Measurements from ENCODE around the gene SDK2.

The SDK2 gene

DNA sequence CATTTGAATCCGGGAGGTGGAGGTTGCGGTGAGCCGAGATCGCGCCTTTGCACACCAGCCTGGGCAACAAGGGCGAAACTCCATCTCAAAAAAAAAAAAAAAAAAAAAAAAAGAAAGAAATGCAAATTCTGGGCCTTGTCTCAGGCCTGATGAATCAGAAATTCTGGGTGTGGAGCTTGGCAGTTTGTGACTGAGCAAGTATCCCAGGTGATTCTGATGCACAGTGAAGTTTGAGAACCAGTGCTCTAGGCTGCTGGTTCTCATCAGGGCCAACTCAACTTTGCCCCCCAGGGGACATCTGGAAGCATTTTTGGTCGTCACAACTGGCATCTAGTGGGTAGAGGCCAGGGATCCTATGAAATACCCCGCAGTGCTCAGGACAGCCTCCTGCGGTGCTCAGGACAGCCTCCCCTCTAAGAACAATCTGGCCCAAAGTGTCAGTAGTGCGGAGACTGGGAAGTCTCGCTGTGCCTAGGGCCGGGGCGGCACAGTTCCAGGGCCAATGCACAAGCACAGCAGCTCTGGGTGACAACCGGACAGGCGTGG is 55.9 kb downstream of the SDK2 start:
- DNase-seq (ENCODE audit: low read depth in 1 of 2, low spot score in 1 of 2), result no peak

DNA sequence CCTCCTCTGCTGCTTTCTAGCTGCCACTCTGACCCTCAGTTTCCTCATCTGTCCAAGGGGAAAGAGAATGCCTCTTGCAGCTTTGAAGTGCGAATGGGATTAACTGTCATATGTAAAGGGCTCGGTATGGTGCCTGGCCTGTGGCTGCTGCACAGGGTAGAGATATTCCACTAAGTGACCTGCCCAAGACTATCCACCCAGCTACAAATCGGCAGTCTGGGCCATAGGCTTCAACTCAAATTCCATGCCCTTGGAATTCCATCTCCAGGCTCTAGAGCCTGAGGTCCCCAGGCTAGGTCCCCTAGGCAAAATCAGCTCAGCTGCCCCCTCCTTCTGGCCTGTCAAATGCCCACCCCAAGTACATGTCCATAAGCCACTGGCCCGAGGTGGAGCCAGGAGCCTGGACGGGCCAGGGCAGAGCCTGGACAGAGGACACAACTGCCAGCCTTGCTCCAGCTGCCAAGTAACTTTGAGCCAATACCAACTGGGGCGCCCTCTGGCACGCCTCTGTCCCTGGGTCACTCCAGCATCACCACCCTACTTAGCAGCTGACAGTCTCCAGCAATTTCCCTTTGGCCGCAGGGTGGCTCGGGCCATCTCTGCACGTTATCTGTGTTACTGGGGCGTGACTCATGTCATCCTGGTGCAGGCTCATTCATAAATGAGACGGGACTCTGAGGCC is 57.2 kb downstream of the SDK2 start:
- no peak for DNase-seq (ENCODE audit: low read depth in 1 of 2, low spot score in 1 of 2)

- no peak for DNase-seq (ENCODE audit: low read depth in 1 of 2, low spot score in 1 of 2)
Measured at GRCh38 chr17:73586275-73586832, 57.9 kb downstream of the SDK2 start.

GRCh38 chr17:73585583-73585982 is 58.7 kb downstream of the SDK2 start:
- no peak for DNase-seq (ENCODE audit: low read depth in 1 of 2, low spot score in 1 of 2)

DNA sequence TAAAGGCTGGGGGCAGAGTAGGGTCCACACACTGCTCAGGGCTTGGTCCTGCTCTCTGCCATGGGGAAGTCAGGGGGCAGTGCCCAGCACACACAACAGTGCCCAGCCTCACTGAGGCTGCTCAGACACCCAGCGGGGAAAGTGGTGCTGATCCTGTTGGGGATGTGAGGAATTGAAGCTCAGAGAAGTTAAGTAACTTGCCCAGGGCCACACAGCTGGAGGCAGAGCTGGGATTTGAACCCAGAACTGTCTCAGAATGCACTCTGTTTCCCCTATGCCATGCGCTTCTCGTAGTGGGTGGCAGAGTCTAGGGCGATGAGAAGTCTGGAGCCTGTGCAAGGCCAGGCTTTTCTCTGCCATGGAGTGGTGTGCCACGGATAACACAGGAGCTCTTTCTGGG is 59.3 kb downstream of the SDK2 start:
- no peak for DNase-seq (ENCODE audit: low read depth in 1 of 2, low spot score in 1 of 2)

- no peak for DNase-seq (ENCODE audit: low read depth in 1 of 2, low spot score in 1 of 2)
Measured at GRCh38 chr17:73584049-73584448, 60.2 kb downstream of the SDK2 start.

GRCh38 chr17:73582821-73583220 is 61.4 kb downstream of the SDK2 start:
- DNase-seq (ENCODE audit: low read depth in 1 of 2, low spot score in 1 of 2), result no peak

- DNase-seq (ENCODE audit: low read depth in 1 of 2, low spot score in 1 of 2), result no peak
Measured at GRCh38 chr17:73582359-73582758, 61.9 kb downstream of the SDK2 start.

- no peak for DNase-seq (ENCODE audit: low read depth in 1 of 2, low spot score in 1 of 2)
Measured at GRCh38 chr17:73581379-73581778, 62.9 kb downstream of the SDK2 start.

GRCh38 chr17:73580073-73580710 is 64.1 kb downstream of the SDK2 start:
- DNase-seq (ENCODE audit: low read depth in 1 of 2, low spot score in 1 of 2), result no peak

GRCh38 chr17:73576556-73577098 is 67.6 kb downstream of the SDK2 start:
- DNase-seq (ENCODE audit: low read depth in 1 of 2, low spot score in 1 of 2), result no peak

DNA sequence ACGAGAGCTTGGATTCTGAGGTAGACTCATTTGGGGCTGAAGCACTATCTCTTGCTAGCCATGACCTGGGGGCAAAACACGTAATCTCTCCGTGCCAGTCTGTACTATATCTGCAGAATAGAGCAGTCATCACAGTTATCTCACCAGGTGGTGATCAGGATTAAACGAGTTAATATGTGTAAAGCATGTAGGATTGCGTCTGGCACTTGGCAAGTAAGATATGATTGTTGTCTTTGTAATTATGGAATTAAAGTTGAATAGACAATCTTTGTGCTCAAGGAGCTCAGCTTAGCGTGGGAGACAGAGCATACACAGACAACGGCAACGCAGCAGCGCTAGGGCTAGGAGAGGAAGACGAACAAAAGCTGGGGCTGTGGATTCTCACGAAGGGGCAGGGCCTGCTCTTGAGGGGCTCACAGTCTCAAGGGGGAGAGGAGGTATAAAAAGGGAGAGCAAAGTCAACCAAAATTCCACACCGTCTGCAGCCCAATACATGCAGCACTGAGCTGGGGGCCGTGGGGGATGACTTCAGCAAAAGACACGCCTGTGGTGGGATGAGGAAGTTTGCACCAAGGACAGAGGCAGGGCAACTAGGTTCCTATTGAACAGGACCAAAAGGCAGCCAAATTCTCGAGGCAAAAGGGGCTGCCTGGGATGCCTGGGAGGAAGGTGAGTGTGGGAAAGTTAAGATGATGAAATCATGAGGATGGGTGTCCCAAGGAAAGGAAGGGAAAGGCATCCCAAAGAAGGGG is 68.6 kb downstream of the SDK2 start:
- DNase-seq (ENCODE audit: low read depth in 1 of 2, low spot score in 1 of 2), result no peak

DNA sequence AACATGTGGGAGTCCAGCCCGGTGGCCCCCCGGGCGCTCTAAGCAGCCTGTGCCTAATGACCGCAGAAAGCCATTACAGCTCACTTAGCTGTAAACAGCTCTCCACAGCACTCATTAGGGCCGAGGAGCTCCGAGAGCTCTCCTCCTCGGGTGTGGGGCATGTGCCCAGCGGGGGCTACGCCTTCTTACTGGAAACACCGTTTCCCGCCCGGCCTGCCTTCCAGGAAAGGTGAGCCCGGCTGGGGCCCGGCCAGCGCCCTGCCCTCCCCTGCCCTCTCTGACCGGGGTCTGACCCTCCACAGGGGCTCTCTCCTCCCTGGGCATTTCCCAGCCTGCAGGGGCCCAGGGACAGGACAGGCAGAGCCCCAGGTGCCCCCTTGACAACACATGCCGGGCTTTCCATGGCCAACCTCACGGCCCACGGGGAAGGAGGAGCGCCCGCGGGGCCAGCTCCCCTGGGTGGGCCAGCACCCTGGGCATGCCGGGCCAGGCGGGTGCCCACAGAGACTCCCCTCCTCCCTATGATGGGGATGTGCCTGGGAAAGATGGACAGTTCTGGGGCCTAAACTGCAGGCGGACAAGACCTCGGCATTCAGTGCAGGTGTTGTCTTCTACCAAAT is 72.6 kb downstream of the SDK2 start:
- DNase-seq (ENCODE audit: low read depth in 1 of 2, low spot score in 1 of 2), result no peak

DNA sequence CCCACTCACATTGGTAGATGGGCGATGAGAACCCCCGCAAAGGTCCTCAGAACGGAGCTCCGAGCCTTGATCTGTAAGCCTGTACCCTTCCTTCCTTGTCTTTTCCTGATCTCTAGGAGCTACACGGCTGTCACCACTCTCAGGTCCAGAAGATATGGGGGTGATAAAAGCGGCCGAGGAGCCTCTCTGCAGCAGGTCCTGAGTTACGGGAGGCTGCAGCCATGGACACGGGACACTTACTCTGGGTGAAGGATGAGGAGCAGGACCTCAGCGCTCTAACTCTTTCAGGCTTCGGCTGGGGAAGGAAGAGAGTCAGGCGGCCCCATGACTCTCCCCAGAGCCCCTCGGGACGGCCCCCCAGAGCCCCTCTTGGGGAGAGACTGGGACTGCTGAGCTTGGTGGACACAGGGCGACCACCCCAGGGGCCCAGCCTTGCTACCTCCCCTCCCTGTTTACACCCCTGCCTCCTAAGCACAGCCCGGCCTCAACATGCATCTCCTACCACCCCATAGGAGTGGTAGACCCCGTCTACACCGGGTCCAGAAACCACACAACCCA is 74.4 kb downstream of the SDK2 start:
- DNase-seq (ENCODE audit: low read depth in 1 of 2, low spot score in 1 of 2), result no peak

- no peak for DNase-seq (ENCODE audit: low read depth in 1 of 2, low spot score in 1 of 2)
Measured at GRCh38 chr17:73568934-73569333, 75.3 kb downstream of the SDK2 start.

DNA sequence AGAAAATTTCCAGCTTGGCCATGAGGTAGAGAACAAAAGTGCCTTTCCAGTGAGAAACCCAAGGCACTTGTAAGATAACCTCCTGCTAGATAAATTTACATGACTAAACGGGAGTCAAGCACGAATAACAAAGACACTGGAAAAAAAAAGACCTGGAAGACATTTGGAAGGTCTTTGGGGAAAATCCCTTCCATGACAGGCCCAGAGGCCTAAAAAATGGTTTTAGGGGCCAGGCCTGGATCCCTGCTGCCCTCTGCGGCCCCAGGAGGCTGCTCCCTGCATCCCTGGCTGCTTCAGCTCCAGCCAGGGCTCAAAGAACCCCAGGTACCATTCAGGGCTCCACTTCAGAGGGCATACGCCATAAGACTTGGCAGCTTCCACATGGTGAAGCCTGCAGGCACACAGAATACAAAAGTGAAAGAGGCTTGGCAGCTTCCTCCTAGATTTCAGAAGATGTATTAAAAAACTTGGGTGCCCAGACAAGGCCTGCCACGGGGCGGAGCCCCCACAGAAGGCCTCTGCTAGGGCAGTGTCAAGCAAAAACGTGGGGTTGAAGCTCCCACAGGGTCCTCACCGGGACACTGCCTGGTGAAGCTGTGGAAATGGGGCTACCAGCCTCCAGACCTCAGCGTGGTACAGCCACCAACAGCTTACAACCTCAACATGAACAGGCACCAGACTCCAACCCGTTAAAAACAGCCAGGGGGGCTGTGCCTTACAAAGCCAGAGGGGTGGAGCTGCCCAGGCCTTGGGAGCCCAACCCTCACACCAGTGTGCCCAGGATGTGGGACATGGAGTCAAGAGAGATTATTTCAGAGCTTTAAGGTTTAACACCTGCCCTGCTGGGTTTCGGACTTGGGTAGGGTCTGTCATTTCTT is 77.1 kb downstream of the SDK2 start:
- no peak for DNase-seq (ENCODE audit: low read depth in 1 of 2, low spot score in 1 of 2)

DNA sequence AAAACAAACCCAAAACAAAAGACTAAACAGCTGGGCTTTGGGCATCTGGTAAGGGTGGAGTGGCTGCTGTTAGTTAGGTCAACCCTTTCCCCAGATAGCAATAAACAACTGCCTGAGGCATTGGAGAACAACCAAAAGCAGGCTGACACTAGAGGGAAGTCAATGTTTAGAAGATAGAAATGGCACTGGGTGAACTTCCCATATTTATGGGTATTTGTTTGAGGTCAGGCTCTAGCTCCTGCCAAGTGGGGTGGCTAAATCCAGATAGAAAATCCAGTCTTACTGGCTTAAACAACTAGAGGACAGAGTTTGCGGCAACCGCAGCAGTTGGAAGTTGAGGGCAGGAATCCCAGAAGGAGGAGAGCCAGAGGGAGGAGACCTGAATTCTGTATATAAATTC is 79.4 kb downstream of the SDK2 start:
- DNase-seq (ENCODE audit: low read depth in 1 of 2, low spot score in 1 of 2), result no peak

- DNase-seq (ENCODE audit: low read depth in 1 of 2, low spot score in 1 of 2), result no peak
Measured at GRCh38 chr17:73562896-73563295, 81.3 kb downstream of the SDK2 start.

- no peak for DNase-seq (ENCODE audit: low read depth in 1 of 2, low spot score in 1 of 2)
Measured at GRCh38 chr17:73561111-73561510, 83.1 kb downstream of the SDK2 start.

DNA sequence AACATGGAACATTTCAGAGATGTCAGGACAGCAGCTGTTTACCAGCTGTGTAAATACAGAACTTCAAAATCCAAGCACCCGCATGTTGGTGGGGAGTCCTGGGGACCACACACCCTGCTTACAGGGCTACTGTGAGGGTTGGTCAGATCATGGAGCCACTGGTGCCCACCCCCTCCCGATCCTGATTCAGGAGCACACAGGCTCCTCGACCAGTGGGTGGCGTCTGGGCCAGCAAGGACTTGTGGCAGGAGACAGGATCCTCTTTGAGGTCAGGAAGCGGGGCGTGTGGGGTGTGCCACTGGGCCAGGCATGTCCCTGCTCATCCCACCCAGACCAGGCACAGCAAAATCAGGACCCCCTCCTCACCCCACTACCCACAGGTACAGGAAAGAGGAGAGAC is 83.6 kb downstream of the SDK2 start:
- no peak for DNase-seq (ENCODE audit: low read depth in 1 of 2, low spot score in 1 of 2)

Measured in stimulated activated CD4-positive, alpha-beta T cell treated with anti-CD3 and anti-CD28 coated beads, Interleukin-15, amount 100 ng/mL, for 1 hour (primary cell).